NCI-H748 treated with DMSO at 0.1 percent for 48 hours (cell line): Measurements from ENCODE around the gene BTNL8.

Source experiments
- DNase-seq: peaks from one replicate; lab custom pipeline; 2025; lab: John Stamatoyannopoulos, UW

BTNL8 gene

GRCh38 chr5:180960209-180960608 is 61.2 kb downstream of the BTNL8 start:
- DNase-seq: no peak

- no peak for DNase-seq
These were observed 70.4 kb downstream of the BTNL8 start for GRCh38 chr5:180969406-180969805.

GRCh38 chr5:180970336-180970735 is 71.4 kb downstream of the BTNL8 start:
- DNase-seq: no peak

- DNase-seq: no peak
These were observed 71.9 kb downstream of the BTNL8 start for GRCh38 chr5:180970875-180971274.

- no peak for DNase-seq
These were observed 75.8 kb downstream of the BTNL8 start for GRCh38 chr5:180974612-180975315.

GRCh38 chr5:180975338-180975737 is 76.4 kb downstream of the BTNL8 start:
- DNase-seq: no peak

GRCh38 chr5:180976518-180976917 is 77.6 kb downstream of the BTNL8 start:
- no peak for DNase-seq

GRCh38 chr5:180977852-180978251 is 78.9 kb downstream of the BTNL8 start:
- DNase-seq: no peak

GRCh38 chr5:180982008-180982741 is 83.2 kb downstream of the BTNL8 start:
- no peak for DNase-seq

- no peak for DNase-seq
These were observed 89.1 kb downstream of the BTNL8 start for GRCh38 chr5:180988016-180988415.

- DNase-seq: no peak
These were observed 89.6 kb downstream of the BTNL8 start, which contains the start of gene BTNL3 for GRCh38 chr5:180988592-180988991. Gene BTNL3 (plus strand): TSS chr5:180988846. CDS start chr5:180989029, 183 bp downstream.

GRCh38 chr5:180990086-180990881 is 91.3 kb downstream of the BTNL8 start:
- DNase-seq: no peak

GRCh38 chr5:180990882-180991242 is 91.9 kb downstream of the BTNL8 start:
- DNase-seq: no peak
